HG03060 (cell line): ENCODE results near the gene LRRC75A.

Source experiments
- ATAC-seq: cut with Tn5 transposase; IDR thresholded peaks from one replicate; pipeline ENCODE4 v1.9.1; 2021; ENCODE audit warnings: low read depth, moderate number of reproducible peaks; ENCODE audit not compliant: unreplicated experiment

LRRC75A gene

DNA sequence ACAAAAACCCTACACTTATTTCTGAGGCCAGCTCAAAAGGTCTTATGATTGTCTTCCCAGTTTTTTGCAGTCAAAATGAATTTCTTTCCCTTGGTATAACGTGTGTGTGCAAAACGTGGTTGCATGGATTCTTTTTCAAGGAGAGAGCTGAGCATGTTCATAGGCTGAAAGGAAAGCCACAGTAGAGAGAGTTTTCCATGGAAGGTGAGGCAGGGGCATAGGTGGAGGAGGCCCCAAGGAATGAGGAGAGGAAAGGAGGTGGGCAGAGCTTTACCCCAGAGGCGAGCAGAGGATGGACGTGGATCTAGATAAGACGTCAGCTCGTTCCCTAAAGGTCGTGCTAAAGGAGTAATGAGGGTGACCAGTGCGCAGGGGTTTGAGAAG, 53.8 kb downstream of the LRRC75A start:
- ATAC-seq: peak; percentile 3

DNA sequence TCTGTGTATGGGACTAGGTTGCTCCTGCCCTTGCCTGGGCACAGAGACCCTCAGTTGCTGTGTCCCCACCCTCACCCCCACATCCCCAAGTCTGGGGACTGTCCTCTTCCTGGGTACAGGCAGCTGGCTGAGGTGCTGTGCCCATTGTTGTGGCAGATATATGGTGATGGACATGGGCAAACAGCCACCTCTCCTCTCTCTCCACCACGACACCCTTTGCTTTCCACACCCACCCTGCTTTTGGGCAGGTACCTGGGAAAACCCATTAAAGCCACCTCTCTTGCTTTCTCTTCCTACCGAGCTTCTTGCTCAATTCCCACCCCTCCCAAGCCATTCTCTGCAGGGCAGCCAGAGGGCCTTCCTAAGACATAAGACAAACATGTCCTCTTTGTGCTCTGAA, 54.9 kb downstream of the LRRC75A start:
- ATAC-seq: no peak

DNA sequence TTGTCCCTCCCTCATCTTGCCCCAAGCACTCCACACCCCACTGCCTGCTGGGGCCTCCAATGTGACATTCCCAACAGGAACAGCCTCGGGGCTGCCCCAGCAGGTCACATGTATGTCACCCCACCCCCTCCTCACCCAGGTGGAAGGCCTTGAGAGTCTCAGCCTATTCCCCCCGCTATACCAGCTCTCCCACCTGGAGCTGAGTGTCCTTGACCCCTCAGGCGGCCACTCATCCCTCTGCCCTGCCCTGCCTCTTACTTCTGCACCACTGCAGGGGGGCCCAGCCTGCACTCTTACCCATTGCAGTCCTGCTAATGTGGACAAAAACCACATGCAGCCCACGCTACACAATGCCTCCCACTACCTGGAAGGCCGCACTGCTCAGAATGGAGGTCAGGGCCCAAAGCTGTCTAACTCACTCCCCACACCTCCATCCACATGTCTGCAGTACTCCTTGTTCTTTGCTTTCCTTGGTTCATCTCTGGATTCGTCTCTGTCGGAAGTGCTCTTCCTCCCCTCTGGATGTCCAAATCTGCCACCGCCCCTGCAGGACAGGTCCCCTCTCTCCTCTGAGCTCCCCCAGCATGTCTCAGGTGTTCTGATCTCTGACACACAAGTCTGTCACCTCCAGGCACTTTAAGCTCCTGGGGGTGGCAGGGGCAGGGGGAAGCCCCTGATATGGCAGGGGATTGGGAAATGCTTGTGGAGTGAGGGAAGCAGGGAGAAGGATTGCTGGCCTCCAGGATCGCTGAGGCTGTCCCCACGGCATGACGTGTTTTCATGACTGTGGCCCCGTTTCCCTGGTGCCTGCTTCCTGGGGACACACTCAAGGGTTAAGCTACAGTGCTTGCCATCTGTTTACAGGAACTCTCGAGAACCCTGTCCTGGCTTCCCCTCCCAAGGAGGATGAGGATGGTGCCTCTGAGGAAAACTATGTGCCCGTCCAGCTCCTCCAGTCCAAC, 55.8 kb downstream of the LRRC75A start:
- ATAC-seq: no peak

DNA sequence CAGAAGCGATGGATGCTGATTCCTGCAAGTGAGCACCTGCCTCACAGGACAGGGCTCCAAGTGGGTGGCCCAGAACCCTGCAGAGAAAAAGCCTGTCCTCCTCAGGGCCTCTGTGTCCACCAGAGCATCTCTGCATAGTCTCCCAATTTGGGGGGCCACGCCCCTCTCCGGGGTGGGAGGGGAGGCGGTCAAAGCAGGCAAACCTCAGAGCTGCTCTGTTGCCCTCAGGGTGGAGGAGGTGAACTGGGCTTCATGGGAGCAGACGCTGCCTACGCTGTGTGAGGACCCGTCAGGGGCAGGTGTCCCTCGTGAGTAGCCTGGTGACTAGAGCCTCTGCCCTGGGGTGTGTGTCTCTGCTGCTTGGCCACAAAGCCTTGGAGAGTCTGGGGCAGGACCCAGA, 57.3 kb downstream of the LRRC75A start:
- ATAC-seq: no peak

DNA sequence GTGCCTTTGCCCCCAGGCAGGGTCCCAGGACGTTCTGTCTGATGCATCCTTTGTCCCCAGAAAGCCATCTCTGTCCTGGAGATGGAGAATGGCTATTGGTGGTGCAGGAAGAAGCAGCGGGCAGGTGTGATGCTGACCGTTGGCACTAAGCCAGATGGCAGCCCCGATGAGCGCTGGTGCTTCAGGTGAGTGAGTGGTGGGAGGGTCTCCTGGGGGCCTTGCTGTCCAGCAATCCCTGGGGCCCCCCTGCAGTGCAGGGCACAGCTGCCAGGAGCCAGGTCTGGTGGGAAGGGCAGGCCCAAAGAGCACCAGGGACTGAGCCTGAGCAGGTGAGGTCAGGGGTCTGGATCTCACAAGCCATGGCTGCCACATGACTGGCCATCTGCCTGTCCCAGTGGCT, 58.5 kb downstream of the LRRC75A start:
- no peak for ATAC-seq

DNA sequence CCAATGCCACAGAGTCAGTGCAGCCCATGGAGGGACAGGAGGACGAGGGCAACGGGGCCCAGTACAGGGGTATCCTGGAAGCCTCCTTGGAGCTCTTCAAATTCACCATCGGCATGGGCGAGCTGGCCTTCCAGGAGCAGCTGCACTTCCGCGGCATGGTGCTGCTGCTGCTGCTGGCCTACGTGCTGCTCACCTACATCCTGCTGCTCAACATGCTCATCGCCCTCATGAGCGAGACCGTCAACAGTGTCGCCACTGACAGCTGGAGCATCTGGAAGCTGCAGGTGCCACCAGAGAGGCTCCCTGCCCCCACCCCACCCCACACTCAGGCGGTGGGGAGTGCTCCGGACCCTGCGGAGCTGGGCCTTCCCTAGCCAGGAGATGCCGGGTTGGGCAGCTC, 60.0 kb downstream of the LRRC75A start:
- ATAC-seq: no peak

DNA sequence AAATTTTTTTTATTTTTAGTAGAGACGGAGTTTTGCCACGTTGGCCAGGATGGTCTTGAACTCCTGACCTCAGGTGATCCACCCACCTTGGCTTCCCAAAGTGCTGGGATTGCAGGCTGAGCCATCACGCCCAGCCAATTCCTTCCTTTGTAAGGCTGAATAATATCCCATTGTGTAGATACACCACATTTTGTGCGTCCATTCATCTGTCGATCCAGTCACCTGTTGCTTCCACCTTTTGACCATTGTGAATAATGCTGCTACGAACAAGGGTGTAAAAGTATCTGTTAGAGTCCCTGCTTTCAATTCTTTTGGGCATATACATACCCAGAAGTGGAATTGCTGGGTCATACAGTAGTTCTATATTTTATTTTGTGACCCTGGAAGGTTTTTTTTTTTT, 61.3 kb downstream of the LRRC75A start:
- ATAC-seq: no peak

DNA sequence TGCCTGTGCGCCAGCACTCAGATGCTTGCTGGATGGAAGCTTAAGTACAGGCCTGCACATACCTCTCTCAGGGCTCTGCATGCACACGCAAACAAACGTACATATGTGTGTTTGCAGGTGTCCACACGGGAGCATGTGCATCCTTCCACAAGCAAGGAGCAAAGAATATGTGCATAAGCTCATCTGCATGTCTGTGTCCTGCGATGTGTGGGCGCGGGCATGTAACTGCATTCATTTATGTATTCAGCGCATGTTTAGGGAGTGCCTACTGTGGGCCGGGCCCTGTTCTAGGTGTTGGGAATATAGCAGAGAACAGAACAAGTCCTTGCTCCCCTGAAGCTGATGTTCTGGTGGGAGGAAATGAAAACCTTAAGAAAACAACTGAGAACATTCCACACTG, 62.9 kb downstream of the LRRC75A start:
- ATAC-seq: no peak

DNA sequence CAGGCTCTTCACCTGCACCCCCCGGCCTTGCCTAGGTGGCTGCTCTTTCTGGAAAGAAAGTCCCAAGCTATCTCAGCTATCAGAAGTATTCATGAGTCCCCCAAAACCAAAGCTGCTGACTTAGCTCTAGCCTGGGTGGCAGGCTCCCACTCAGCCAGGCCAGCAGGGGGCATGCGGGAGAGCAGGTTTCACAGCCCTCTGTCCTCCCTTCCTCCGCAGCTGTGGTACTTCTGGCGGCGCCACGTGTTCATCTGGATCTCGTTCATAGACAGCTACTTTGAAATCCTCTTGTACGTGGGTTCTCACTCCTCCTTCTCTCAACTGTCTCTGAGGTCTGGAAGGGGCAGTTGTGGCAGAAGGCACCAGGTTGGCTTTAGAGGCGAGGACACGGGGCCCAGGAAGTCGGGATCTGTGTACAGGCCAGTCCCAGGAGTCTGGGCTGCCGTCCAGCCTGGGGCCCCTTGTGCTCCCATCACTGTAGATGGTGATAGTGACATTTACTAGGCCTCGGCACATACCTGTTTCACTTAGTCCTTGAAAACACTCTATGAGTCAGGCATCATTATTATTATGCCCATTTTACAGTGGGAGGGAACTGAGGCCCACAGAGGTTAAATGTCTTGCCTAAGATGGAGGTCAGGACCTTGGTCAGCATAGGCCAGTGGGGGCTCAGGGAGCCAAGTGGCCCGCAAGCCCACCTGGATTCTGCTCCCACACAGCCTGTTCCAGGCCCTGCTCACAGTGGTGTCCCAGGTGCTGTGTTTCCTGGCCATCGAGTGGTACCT, 63.7 kb downstream of the LRRC75A start:
- ATAC-seq: no peak

DNA sequence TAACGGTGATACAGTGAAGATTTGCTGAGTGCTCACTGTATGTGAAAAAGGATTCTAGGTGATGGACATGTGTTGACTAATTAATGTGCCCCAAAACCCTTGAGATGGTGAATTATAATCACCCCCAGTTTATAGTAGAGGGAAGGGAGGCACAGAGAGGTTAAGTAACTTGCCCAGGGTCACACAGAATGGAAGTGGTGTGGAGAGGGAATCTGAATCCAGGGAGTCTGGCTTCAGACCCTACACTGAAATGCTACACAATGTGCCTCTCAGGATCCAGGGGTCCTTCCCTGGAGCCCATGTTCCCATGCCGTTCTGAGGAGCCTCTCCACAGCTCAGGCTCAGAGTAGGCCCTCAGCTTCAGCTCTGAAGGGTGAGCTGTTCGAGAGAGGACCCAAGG, 65.0 kb downstream of the LRRC75A start:
- no peak for ATAC-seq

DNA sequence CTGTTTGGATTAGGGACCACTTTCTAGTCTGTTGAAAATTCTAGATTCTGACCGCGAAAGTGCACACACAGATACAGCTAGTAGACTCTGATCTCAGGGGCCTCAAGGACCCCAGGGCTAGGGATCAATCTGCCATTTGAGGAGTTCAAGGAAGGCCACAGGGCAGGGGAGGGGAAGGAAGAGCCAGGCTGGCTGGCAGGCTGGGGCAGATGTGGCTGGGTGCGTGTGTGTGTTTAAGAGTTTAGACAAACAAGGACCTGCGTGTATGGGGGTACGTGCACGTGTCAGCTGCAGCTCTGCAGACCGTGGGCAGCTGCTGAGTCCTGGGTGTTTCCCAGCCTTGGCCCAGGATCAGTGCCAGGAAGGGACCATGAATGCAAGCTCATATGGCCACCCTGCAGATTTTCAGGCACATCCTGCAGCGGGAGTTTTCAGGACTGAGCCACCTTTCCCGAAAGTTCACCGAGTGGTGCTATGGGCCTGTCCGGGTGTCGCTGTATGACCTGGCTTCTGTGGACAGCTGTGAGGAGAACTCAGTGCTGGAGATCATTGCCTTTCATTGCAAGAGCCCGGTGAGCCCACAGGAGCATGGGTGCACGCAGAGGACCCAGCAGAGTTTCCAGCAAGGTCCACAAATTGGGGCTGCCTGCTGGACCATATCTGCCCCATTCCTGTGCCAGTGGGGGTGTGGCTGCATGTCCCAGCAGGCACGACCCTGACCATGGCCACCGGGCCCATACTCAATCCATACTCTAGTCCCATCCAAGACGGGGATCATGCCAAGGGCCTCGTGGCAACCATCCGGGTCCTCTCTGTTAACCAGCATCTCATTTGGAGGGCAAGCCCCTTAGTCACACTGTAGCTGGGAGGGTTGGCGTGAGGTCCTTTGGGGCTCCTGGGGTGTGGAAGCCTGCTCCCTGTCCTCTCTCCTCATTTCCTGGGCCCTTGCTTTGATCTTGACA, 66.0 kb downstream of the LRRC75A start:
- ATAC-seq: no peak

DNA sequence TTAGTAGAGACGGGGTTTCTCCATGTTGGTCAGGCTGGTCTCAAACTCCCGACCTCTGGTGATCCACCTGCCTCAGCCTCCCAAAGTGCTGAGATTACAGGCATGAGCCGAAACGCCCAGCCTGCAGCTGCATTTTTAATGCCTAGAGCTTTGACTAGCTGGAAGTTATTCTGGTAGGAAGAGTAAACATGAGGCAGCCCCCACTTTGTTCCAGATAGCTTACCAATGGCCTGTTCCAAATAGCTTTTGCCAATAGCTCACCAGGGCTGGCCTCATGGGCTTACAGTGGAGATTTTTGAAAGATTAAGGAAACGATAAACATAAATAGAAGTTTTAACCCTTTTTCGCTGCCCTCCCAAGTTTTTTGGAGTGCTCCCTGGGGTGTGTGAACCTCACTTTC, 66.8 kb downstream of the LRRC75A start:
- ATAC-seq: no peak

DNA sequence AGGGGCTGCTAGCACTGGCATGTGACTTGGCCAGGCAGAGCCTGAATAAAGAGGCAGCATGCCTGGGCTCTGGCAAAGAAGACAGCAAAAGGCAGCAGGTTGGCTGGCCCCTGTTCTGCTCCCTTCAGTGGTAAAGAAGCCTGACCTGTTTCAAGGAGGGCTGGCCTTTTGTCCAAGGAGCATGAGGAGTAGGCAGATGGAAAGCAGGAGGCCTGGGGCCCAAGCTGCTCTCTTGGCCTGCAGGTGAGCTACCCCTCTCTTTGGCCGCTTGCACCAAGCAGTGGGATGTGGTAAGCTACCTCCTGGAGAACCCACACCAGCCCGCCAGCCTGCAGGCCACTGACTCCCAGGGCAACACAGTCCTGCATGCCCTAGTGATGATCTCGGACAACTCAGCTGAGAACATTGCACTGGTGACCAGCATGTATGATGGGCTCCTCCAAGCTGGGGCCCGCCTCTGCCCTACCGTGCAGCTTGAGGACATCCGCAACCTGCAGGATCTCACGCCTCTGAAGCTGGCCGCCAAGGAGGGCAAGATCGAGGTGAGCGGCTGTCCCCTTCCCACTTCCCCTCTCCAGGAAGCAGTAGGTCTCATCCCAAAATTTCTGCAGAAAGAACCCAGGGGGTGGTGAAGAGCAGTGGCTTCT, 68.6 kb downstream of the LRRC75A start:
- ATAC-seq: no peak

DNA sequence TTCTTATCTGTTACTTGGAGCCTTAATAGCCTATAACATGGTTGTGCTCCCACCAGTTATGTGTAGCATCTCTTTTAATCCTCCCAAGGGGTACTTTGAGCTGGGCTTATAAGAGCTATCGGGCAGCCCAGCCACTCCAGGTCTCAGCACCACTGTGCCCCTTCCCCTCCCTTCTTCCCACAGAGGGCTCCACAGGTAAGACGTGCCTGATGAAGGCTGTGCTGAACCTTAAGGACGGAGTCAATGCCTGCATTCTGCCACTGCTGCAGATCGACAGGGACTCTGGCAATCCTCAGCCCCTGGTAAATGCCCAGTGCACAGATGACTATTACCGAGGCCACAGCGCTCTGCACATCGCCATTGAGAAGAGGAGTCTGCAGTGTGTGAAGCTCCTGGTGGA, 69.6 kb downstream of the LRRC75A start:
- no peak for ATAC-seq

DNA sequence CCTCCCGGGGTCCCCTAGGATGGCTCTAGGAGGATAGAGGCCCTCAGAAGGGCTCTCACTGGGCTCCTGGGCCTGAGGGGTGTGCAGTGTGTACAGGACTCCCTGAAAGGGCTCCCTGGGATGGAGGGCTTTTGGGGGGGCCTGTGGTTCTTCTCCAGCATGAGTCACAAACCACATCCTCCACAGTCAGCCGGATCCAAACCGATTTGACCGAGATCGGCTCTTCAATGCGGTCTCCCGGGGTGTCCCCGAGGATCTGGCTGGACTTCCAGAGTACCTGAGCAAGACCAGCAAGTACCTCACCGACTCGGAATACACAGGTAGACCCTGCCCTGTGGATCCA, 72.1 kb downstream of the LRRC75A start:
- ATAC-seq: no peak

DNA sequence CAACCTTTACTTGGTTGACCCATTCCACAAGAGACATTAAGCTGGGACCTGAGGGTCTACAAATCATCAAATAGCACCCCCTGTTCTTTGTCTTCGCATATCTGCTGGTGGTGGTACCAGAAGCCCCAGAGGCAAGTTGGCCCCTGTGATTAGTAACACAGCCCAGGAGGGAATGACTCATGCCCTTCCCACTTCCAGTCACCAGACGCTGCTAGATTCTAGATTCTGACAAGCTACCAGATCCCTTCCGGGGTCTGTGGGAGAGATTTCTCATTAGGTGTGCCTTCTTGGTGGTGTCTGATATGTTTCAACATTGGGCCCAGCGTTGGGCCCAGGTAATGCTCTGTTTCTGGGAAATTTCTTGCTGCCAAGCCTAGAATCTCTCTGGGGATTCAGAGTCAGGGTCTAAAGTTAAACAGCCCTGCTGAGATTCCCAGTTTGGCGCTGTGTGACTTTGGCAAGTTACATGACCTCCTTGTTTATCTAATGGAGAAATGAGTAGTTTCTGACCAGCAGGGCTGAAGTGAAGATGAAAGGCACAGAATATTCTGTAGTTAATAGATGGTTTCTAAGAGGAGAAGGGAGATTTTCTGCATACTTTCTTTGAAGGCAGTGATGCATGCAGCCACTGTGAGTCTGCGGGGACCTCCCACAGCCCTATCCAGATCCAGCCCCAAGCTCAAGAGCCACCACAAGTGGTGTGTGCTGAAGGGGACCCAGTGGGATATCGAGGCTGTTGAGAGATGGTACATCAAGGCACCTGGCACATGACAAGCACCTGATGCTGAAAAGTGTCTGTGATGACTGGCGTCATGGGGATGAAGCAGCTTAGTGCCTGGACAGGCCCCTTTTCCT, 72.7 kb downstream of the LRRC75A start:
- ATAC-seq: peak; percentile 36

DNA sequence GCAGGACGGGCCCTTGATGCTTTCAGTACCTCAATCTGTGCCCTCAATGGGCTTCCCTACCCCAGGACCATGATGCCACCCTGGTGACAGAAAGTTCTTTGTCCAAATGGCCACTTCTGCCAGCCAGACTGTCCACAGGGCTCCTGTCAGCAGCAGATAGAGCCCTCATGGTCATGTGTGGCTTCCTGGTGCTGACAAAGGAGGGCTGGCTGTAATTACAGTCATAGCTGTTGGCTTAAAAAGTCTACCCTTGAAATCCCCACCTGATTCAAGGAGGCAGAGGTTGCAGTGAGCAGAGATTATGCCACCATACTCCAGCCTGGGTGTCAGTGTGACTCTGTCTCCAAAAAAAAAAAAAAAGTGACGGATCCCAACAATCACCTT, 73.3 kb downstream of the LRRC75A start:
- ATAC-seq: no peak

DNA sequence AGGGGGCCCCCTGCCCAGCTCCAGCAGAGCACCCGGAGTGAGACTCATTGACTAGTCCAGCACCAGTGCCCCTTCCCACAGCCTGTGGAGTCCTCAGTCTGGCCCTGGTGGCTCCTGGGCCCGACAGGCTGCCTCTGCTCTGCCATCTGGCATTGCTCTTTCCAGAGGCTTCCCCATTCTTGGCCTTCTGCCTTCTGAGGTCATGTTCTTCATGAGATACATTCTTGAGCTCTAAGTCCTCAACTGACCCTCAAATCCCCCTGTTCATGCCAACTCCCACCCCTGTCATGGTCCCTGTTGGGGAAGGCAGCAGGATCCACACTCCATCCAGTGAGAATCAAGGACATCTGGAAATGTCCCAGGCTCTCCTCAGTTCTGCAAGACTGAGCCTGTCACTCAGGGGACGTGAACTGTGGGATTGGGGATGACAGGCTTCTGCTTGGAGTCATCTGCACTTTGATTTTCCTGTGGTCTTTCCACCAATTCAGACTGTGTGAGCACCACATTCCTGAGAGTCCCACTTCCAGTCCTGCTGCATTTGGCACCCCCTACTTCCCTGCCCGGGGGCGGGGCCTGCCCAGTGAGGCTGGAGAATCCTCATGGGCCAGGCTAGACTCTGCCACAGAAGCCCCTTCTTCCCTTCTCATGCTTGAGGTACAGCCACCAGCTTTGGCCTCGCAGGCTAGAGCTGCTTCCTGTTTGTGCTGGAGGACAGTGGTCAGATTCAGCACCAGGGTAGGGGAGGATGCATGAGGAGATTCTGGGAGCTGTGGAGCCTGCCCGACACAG, 73.9 kb downstream of the LRRC75A start:
- no peak for ATAC-seq

DNA sequence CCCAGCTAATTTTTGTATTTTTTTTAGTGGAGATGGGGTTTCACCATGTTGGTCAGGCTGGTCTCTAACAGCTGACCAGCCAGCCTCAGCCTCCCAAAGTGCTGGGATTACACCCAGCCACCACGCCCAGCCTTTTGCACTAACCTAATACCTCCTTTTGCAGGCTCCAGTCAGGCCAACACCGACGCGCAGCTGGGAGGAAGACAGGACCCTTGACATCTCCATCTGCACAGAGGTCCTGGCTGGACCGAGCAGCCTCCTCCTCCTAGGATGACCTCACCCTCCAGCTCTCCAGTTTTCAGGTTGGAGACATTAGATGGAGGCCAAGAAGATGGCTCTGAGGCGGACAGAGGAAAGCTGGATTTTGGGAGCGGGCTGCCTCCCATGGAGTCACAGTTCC, 74.6 kb downstream of the LRRC75A start:
- no peak for ATAC-seq
